ENCODE measurements around the gene CLDN24.
"Not testable (repeated sequence)": the region's sequence is repeated elsewhere in the genome, so short reads cannot be mapped to it uniquely, and the experiment has no call there.

The CLDN24 gene

GRCh38 chr4:183329954-183330742, 7.9 kb upstream of the CLDN24 start:
- H3K4me3 ChIP-seq (ENCODE audit: low read depth, low read length) = no peak overlapping the region
- TF ChIP-seq MYC (IDR thresholded peaks at IDR 0.05; ENCODE audit: low read depth, low read length) (no peak), POLR2A (IDR thresholded peaks at IDR 0.05; ENCODE audit: extremely low read depth, insufficient read length) (no peak)
- TF ChIP-seq, protein P1, sequence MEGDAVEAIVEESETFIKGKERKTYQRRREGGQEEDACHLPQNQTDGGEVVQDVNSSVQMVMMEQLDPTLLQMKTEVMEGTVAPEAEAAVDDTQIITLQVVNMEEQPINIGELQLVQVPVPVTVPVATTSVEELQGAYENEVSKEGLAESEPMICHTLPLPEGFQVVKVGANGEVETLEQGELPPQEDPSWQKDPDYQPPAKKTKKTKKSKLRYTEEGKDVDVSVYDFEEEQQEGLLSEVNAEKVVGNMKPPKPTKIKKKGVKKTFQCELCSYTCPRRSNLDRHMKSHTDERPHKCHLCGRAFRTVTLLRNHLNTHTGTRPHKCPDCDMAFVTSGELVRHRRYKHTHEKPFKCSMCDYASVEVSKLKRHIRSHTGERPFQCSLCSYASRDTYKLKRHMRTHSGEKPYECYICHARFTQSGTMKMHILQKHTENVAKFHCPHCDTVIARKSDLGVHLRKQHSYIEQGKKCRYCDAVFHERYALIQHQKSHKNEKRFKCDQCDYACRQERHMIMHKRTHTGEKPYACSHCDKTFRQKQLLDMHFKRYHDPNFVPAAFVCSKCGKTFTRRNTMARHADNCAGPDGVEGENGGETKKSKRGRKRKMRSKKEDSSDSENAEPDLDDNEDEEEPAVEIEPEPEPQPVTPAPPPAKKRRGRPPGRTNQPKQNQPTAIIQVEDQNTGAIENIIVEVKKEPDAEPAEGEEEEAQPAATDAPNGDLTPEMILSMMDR (IDR thresholded peaks at IDR 0.05; ENCODE audit: low read depth, low read length) = no peak
- TF ChIP-seq, protein P2, sequence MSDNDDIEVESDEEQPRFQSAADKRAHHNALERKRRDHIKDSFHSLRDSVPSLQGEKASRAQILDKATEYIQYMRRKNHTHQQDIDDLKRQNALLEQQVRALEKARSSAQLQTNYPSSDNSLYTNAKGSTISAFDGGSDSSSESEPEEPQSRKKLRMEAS (IDR thresholded peaks at IDR 0.05; ENCODE audit: low read depth, low read length) = no peak
- DNase-seq (ENCODE audit: low read depth) = no peak

DNA sequence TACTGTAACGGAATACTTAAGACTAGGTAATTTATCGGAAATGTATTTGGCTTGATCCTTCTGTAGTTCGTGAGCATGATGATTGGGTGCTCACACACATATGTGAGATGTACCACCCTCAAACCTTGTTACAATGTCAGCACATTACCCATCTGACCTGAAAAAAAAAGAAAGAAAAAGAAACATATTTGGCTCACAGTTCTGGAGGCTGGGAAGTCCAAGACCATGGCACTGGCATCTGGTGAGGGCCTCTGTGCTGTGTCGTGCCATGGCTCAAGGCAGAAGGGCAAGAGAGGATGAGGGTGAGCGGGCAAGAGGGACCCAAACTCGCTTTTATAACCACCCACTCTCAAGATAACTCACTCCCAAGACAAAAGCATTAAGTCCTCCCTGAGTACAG, 7.0 kb upstream of the CLDN24 start:
- no peak overlapping the region for H3K4me3 ChIP-seq (ENCODE audit: low read depth, low read length)
- TF ChIP-seq, protein P1 (IDR thresholded peaks at IDR 0.05; ENCODE audit: low read depth, low read length) = no peak
- no peak for TF ChIP-seq MYC (IDR thresholded peaks at IDR 0.05; ENCODE audit: low read depth, low read length)
- no peak for TF ChIP-seq POLR2A (IDR thresholded peaks at IDR 0.05; ENCODE audit: extremely low read depth, insufficient read length)
- TF ChIP-seq, protein P2 (IDR thresholded peaks at IDR 0.05; ENCODE audit: low read depth, low read length) = no peak
- no peak for DNase-seq (ENCODE audit: low read depth)

- TF ChIP-seq, protein P1 (IDR thresholded peaks at IDR 0.05; ENCODE audit: low read depth, low read length) = no peak
- no peak for DNase-seq (ENCODE audit: low read depth)
- H3K4me3 ChIP-seq (ENCODE audit: low read depth, low read length) = no peak overlapping the region
These were observed 6.6 kb upstream of the CLDN24 start for GRCh38 chr4:183328832-183329231.

GRCh38 chr4:183327827-183328226, 5.6 kb upstream of the CLDN24 start:
- TF ChIP-seq, protein P1 (IDR thresholded peaks at IDR 0.05; ENCODE audit: low read depth, low read length) = no peak
- TF ChIP-seq POLR2A (IDR thresholded peaks at IDR 0.05; ENCODE audit: extremely low read depth, insufficient read length) = no peak
- TF ChIP-seq, protein P2 (IDR thresholded peaks at IDR 0.05; ENCODE audit: low read depth, low read length) = no peak
- TF ChIP-seq MYC (IDR thresholded peaks at IDR 0.05; ENCODE audit: low read depth, low read length) = no peak
- DNase-seq (ENCODE audit: low read depth) = no peak
- H3K4me3 ChIP-seq (ENCODE audit: low read depth, low read length) = no peak overlapping the region

DNA sequence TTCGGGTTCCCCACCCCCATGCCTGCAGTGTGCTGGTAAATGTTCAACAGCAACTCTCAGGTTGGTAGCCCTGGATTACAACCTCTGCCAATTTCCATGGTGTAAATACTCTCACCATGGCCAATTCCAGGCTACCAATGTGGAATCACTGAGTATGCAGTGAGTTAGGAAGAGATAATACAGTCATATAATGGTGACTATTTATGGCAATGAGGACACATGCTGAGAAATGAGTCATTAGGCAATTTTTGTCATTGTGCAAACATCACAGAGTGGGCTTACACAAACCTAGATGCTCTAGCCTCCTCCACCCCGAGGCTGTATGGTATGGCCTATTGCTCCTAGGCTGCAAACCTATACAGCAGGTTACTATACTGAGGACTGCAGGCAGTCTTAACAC, 4.6 kb upstream of the CLDN24 start:
- TF ChIP-seq, protein P1 (IDR thresholded peaks at IDR 0.05; ENCODE audit: low read depth, low read length) = no peak
- TF ChIP-seq MYC (IDR thresholded peaks at IDR 0.05; ENCODE audit: low read depth, low read length) (no peak), POLR2A (IDR thresholded peaks at IDR 0.05; ENCODE audit: extremely low read depth, insufficient read length) (no peak)
- TF ChIP-seq, protein P2 (IDR thresholded peaks at IDR 0.05; ENCODE audit: low read depth, low read length) = no peak
- H3K4me3 ChIP-seq (ENCODE audit: low read depth, low read length) = no peak overlapping the region
- peak; percentile 61 for DNase-seq (ENCODE audit: low read depth)

DNA sequence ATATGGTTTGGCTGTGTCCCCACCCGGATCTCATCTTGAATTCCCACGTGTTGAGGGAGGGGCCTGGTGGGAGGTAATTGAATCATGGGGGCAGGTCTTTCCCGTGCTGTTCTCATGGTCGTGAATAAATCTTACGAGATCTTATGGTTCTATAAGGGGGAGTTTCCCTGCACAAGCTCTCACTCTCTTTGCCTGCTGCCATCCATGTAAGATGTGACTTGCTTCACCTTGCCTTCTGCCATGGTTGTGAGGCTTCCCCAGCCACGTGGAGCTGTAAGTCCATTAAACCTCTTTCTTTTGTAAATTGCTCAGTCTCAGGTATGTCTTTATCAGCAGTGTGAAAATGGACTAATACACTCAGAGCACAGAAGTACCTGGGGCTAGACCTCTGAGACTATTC, 4.2 kb upstream of the CLDN24 start:
- H3K4me3 ChIP-seq (ENCODE audit: low read depth, low read length); DNase-seq (ENCODE audit: low read depth): not testable (repeated sequence)
